ENCODE results near the gene TMEM252. TPM values are rescaled to one million over a fixed set of nuclear protein-coding genes. Genes with fewer than 3 reads are reported as not detected.
A peak's percentile ranks its signal among the peaks of the same experiment; 100 is the strongest.

TMEM252 gene
- total RNA-seq, 2 experiments from 2014 or later: not detected

- no peak overlapping the region for H3K27ac ChIP-seq (ENCODE audit: low read depth, low read length, poor library complexity, severe bottlenecking)
- intact Hi-C loops (cut with micrococcal nuclease; ENCODE audit: unreplicated experiment): loop anchor here (5.0 to 10.0 kb wide), 2 partner anchors 55 to 92 kb away; no protein-coding TSS in a partner anchor
- CTCF ChIA-PET (ENCODE audit: unreplicated experiment): no interaction called here
These were observed 31.0 kb downstream of the TMEM252 start for GRCh38 chr9:68509689-68510088.

GRCh38 chr9:68508547-68508946 lies 32.1 kb downstream of the TMEM252 start:
- no peak overlapping the region for H3K4me2 ChIP-seq (ENCODE audit: low read length)
- DNase-seq (ENCODE audit: low spot score): no peak
- ChIA-PET POLR2A (interaction anchor here (1.0 to 1.5 kb wide), 2 partner anchors 8 to 24 kb away, joined by 3 to 4 read pairs; no protein-coding TSS in a partner anchor), CTCF (ENCODE audit: unreplicated experiment) (interaction anchor here (1.3 kb wide), 1 partner anchor 59 kb away, joined by 4 read pairs; no protein-coding TSS in a partner anchor)
- H4K20me1 ChIP-seq (ENCODE audit: insufficient read depth, low read length): no peaks in the 10 kb centered on the region
- TF ChIP-seq, protein P1, sequence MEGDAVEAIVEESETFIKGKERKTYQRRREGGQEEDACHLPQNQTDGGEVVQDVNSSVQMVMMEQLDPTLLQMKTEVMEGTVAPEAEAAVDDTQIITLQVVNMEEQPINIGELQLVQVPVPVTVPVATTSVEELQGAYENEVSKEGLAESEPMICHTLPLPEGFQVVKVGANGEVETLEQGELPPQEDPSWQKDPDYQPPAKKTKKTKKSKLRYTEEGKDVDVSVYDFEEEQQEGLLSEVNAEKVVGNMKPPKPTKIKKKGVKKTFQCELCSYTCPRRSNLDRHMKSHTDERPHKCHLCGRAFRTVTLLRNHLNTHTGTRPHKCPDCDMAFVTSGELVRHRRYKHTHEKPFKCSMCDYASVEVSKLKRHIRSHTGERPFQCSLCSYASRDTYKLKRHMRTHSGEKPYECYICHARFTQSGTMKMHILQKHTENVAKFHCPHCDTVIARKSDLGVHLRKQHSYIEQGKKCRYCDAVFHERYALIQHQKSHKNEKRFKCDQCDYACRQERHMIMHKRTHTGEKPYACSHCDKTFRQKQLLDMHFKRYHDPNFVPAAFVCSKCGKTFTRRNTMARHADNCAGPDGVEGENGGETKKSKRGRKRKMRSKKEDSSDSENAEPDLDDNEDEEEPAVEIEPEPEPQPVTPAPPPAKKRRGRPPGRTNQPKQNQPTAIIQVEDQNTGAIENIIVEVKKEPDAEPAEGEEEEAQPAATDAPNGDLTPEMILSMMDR (conservative IDR thresholded peaks at IDR 0.05; ENCODE audit: low read length): no peak
- H3K27ac ChIP-seq (ENCODE audit: low read depth, low read length, poor library complexity, severe bottlenecking): no peak overlapping the region
- no peak overlapping the region for H2AFZ ChIP-seq (ENCODE audit: low read length)
- no TSS peak for BruUV-seq (replicated peaks)
- H3K4me1 ChIP-seq (ENCODE audit: insufficient read depth, low read length, poor library complexity, severe bottlenecking): no peaks in the 10 kb centered on the region
- no peak overlapping the region for H3K4me3 ChIP-seq (ENCODE audit: low read depth, low read length, poor library complexity, severe bottlenecking)
- no peaks in the 10 kb centered on the region for H3K36me3 ChIP-seq (ENCODE audit: insufficient read depth, low read length)
- intact Hi-C loops (cut with micrococcal nuclease; ENCODE audit: unreplicated experiment): loop anchor here (5.0 to 10.0 kb wide), 2 partner anchors 54 to 91 kb away; no protein-coding TSS in a partner anchor
- H3K9me3 ChIP-seq (ENCODE audit: low read length): no peaks in the 10 kb centered on the region
- no peaks in the 10 kb centered on the region for H3K9me2 ChIP-seq (ENCODE audit: insufficient read depth, low read length)
- no peaks in the 10 kb centered on the region for H3K79me2 ChIP-seq (ENCODE audit: insufficient read depth, low read depth, low read length)

More at GRCh38 chr9:68509689-68510088, 31.0 kb downstream of the TMEM252 start:
- H3K79me2 ChIP-seq (ENCODE audit: insufficient read depth, low read depth, low read length): no peaks in the 10 kb centered on the region
- BruUV-seq (replicated peaks): no TSS peak
- no peak for DNase-seq (ENCODE audit: low spot score)
- POLR2A ChIA-PET: interaction anchor here (0.6 to 1.5 kb wide), 4 partner anchors 9 to 674 kb away, joined by 3 read pairs; no protein-coding TSS in a partner anchor
- no peaks in the 10 kb centered on the region for H3K4me1 ChIP-seq (ENCODE audit: insufficient read depth, low read length, poor library complexity, severe bottlenecking)
- no peak overlapping the region for H2AFZ ChIP-seq (ENCODE audit: low read length)
- H3K36me3 ChIP-seq (ENCODE audit: insufficient read depth, low read length): no peaks in the 10 kb centered on the region
- H3K9me3 ChIP-seq (ENCODE audit: low read length): no peaks in the 10 kb centered on the region
- TF ChIP-seq, protein P1 (conservative IDR thresholded peaks at IDR 0.05; ENCODE audit: low read length): no peak
- TF ChIP-seq EZH2phosphoT487 (IDR thresholded peaks at IDR 0.05; ENCODE audit: borderline replicate concordance, low read depth, low read length): no peak
- H4K20me1 ChIP-seq (ENCODE audit: insufficient read depth, low read length): no peaks in the 10 kb centered on the region
- no peak overlapping the region for H3K4me2 ChIP-seq (ENCODE audit: low read length)
- no peaks in the 10 kb centered on the region for H3K9me2 ChIP-seq (ENCODE audit: insufficient read depth, low read length)
- no peak overlapping the region for H3K4me3 ChIP-seq (ENCODE audit: low read depth, low read length, poor library complexity, severe bottlenecking)

DNA sequence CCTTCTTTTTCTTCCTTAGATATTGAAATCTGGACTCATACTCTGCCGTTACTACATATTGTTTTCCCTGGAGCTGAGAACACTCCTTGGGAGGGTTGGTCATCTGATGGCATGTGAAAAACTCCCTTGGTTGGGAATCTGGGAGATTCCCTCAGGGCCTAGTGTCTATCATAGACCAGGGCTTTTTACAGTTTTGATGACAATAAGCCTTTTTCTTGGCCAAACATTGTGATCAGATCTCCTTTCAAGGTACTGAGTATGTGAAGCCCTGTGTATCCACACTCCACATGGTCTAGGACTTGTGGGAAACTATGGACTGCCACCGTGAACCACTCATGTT lies 32.9 kb downstream of the TMEM252 start:
- H3K79me2 ChIP-seq (ENCODE audit: insufficient read depth, low read depth, low read length): no peaks in the 10 kb centered on the region
- H4K20me1 ChIP-seq (ENCODE audit: insufficient read depth, low read length): no peaks in the 10 kb centered on the region
- intact Hi-C loops (cut with micrococcal nuclease; ENCODE audit: unreplicated experiment): loop anchor here (5.0 to 10.0 kb wide), 2 partner anchors 53 to 90 kb away; no protein-coding TSS in a partner anchor
- no peak for DNase-seq (ENCODE audit: low spot score)
- no peak for TF ChIP-seq EZH2phosphoT487 (IDR thresholded peaks at IDR 0.05; ENCODE audit: borderline replicate concordance, low read depth, low read length)
- TF ChIP-seq, protein P1 (conservative IDR thresholded peaks at IDR 0.05; ENCODE audit: low read length): 0 out of 2 replicates have a peak, but pooled peaks have one; percentile 35
- no peak overlapping the region for H3K4me3 ChIP-seq (ENCODE audit: low read depth, low read length, poor library complexity, severe bottlenecking)
- no peaks in the 10 kb centered on the region for H3K36me3 ChIP-seq (ENCODE audit: insufficient read depth, low read length)
- ChIA-PET CTCF (ENCODE audit: unreplicated experiment) (interaction anchor here (1.3 kb wide), 1 partner anchor 60 kb away, joined by 4 read pairs; no protein-coding TSS in a partner anchor), POLR2A (interaction anchor here (1.3 kb wide), 1 partner anchor 91 kb away, joined by 3 read pairs; no protein-coding TSS in a partner anchor)
- BruUV-seq (replicated peaks): no TSS peak
- no peaks in the 10 kb centered on the region for H3K9me3 ChIP-seq (ENCODE audit: low read length)
- H3K27ac ChIP-seq (ENCODE audit: low read depth, low read length, poor library complexity, severe bottlenecking): no peak overlapping the region
- H3K9me2 ChIP-seq (ENCODE audit: insufficient read depth, low read length): no peaks in the 10 kb centered on the region
- no peak overlapping the region for H2AFZ ChIP-seq (ENCODE audit: low read length)
- no peaks in the 10 kb centered on the region for H3K4me1 ChIP-seq (ENCODE audit: insufficient read depth, low read length, poor library complexity, severe bottlenecking)
- no peak overlapping the region for H3K4me2 ChIP-seq (ENCODE audit: low read length)
